Endothelial cell of umbilical vein (primary cell): ENCODE data around the gene ZEB1. TPM values are rescaled to one million over a fixed set of nuclear protein-coding genes. Genes with fewer than 3 reads are reported as not detected.

Experiments used
- BruUV-seq: library from RNA; stranded (reverse); fragments of 400-500 nt; replicated peaks from 2 replicates; lab custom pipeline; 2021; lab: Mats Ljungman, UMichigan
- CTCF ChIA-PET: fragments of 300-600, 350-600 bp; sonication (Branson Sonifier 250); formaldehyde crosslinking; loops from one replicate; lab custom pipeline; 2021; ENCODE audit warnings: antibody characterized with exemption, inconsistent platforms; lab: Charles Lee
- POLR2A ChIA-PET: fragments of 300-600, 350-600 bp; sonication (Branson Sonifier 250); formaldehyde crosslinking; loops from one replicate; lab custom pipeline; 2021; ENCODE audit warnings: antibody characterized with exemption, inconsistent platforms; lab: Charles Lee
- DNase-seq: peaks from one replicate; pipeline ENCODE4 v3.0.0-alpha.2; 2011; ENCODE audit warnings: low read depth, low spot score
- FAIRE-seq: peaks from 2 replicates; lab custom pipeline; 2011; peaks lifted over from hg19 to GRCh38; lab: Jason Lieb, UNC
- H2AFZ ChIP-seq: 2 replicates; pipeline ENCODE4 v1.6.0; 2012; ENCODE audit warnings: low read depth, low read length, control low read depth, inconsistent platforms
- H3K27ac ChIP-seq: 2 replicates; pipeline ENCODE4 v1.5.1; 2011; ENCODE audit warnings: low read depth, mild to moderate bottlenecking, control low read depth, low read length, moderate library complexity; ENCODE audit not compliant: insufficient read depth
- H3K27me3 ChIP-seq, 2 experiments: 2 replicates each; pipeline versions ENCODE4 v1.6.0 to v1.6.1; 2011; ENCODE audit warnings: low read length in 2 of 2, mixed read lengths in 1 of 2; ENCODE audit not compliant: control insufficient read depth in 2 of 2, insufficient read depth in 2 of 2
- H3K36me3 ChIP-seq, 2 experiments: 2 replicates in 1 of 2; 3 replicates in 1 of 2; pipeline ENCODE4 v1.5.1; 2011; ENCODE audit warnings: low read length in 2 of 2, mild to moderate bottlenecking in 1 of 2, moderate library complexity in 1 of 2; ENCODE audit not compliant: control insufficient read depth in 2 of 2, insufficient read depth in 2 of 2; ENCODE audit errors: extremely low read depth in 1 of 2
- H3K4me1 ChIP-seq: 3 replicates; pipeline ENCODE4 v1.5.1; 2011; ENCODE audit warnings: mild to moderate bottlenecking, low read length; ENCODE audit not compliant: control insufficient read depth, insufficient read depth; ENCODE audit errors: extremely low read depth
- H3K4me2 ChIP-seq: 2 replicates; pipeline ENCODE4 v1.6.1; 2011; ENCODE audit warnings: low read length, control low read depth, mixed read lengths; ENCODE audit not compliant: insufficient read depth
- H3K4me3 ChIP-seq, 3 experiments: fragments of 200-600 bp in 1 of 3; sonication (generic), shearing (Covaris generic) in 1 of 3; replicated peaks in 1 of 3; 2 replicates each; pipeline ENCODE4 v1.5.1; 2011 to 2016; ENCODE audit warnings: control low read depth in 3 of 3, low read length in 3 of 3, mild to moderate bottlenecking in 2 of 3, inconsistent platforms in 1 of 3, low read depth in 1 of 3, moderate library complexity in 1 of 3; ENCODE audit not compliant: insufficient read depth in 1 of 3
- H3K79me2 ChIP-seq: 2 replicates; pipeline ENCODE4 v1.6.0; 2012; ENCODE audit warnings: low read length, inconsistent platforms; ENCODE audit not compliant: control insufficient read depth, insufficient read depth
- H3K9ac ChIP-seq: replicated peaks from 2 replicates; pipeline ENCODE3; 2011; ENCODE audit warnings: low read length, control low read depth; ENCODE audit not compliant: insufficient read depth; ENCODE audit errors: extremely low read depth
- H3K9me1 ChIP-seq: replicated peaks from 3 replicates; pipeline ENCODE4 v1.6.0; 2011; ENCODE audit warnings: mild to moderate bottlenecking, low read length; ENCODE audit not compliant: control insufficient read depth, insufficient read depth; ENCODE audit errors: extremely low read depth
- H3K9me3 ChIP-seq: replicated peaks from 2 replicates; pipeline ENCODE4 v1.5.1; 2012; ENCODE audit warnings: low read length, inconsistent platforms; ENCODE audit not compliant: control insufficient read depth, insufficient read depth
- H4K20me1 ChIP-seq: replicated peaks from 2 replicates; pipeline ENCODE3; 2011; ENCODE audit warnings: mild to moderate bottlenecking, low read length; ENCODE audit not compliant: control insufficient read depth, insufficient read depth; ENCODE audit errors: extremely low read depth
- FOS ChIP-seq: IDR thresholded peaks from 2 replicates; pipeline ENCODE4 v1.6.1; 2011; ENCODE audit warnings: mild to moderate bottlenecking, low read length, moderate library complexity, borderline replicate concordance; ENCODE audit not compliant: insufficient read depth
- JUN ChIP-seq: IDR thresholded peaks from 2 replicates; pipeline ENCODE4 v1.6.1; 2011; ENCODE audit warnings: borderline replicate concordance, low read depth; ENCODE audit not compliant: insufficient read length, insufficient read depth
- MYC ChIP-seq: IDR thresholded peaks from one replicate; pipeline ENCODE4 v1.6.1; 2011; ENCODE audit warnings: mild to moderate bottlenecking, low read depth, low read length
- POLR2A ChIP-seq: IDR thresholded peaks from 2 replicates; pipeline ENCODE4 v1.6.1; 2012; ENCODE audit warnings: low read depth, mild to moderate bottlenecking, control low read depth, low read length
- dilution Hi-C: fragments of 300-500 bp; cut with MboI; formaldehyde crosslinking; loops from one replicate; pipeline ENCODE4 v1.15.0; 2019; ENCODE audit warnings: low sequenced_read_pairs; ENCODE audit not compliant: extremely low pct_ligation_motif_present
- intact Hi-C: fragments of 100-400 bp; cut with micrococcal nuclease; formaldehyde crosslinking; loops from one replicate; pipeline ENCODE4 v1.10.0; 2022
- polyA plus RNA-seq, 4 experiments: library from polyadenylated mRNA; depleted of rRNA in 3 of 4; stranded (reverse) in 3 of 4; unstranded in 1 of 4; fragments of >200 nt; gene quantifications; 2 replicates each; pipeline versions ENCODE4 v1.2.1 to v1.2.3, GENCODE V29; 2011 to 2012; ENCODE audit warnings: missing spikeins in 1 of 4
- total RNA-seq: library from RNA; stranded (reverse); gene quantifications from 2 replicates; pipeline ENCODE4 v1.2.3, GENCODE V29; 2021
- TF ChIP-seq, protein P1 (sequence below), 2 donors: IDR thresholded peaks; 1 replicate in 1 of 2; 2 replicates in 1 of 2; pipeline ENCODE4 v1.5.1; 2011; ENCODE audit warnings: low read length in 2 of 2, mild to moderate bottlenecking in 2 of 2, moderate library complexity in 2 of 2, control low read depth in 1 of 2, inconsistent platforms in 1 of 2, low read depth in 1 of 2; ENCODE audit not compliant: insufficient read depth in 1 of 2; ENCODE audit errors: extremely low read depth in 1 of 2

ZEB1 gene
- total and polyA plus RNA-seq, 2 donors (not counting 3 experiments of a cell fraction or from before 2014, with no cell fraction given): 19.8 to 130 TPM

DNA sequence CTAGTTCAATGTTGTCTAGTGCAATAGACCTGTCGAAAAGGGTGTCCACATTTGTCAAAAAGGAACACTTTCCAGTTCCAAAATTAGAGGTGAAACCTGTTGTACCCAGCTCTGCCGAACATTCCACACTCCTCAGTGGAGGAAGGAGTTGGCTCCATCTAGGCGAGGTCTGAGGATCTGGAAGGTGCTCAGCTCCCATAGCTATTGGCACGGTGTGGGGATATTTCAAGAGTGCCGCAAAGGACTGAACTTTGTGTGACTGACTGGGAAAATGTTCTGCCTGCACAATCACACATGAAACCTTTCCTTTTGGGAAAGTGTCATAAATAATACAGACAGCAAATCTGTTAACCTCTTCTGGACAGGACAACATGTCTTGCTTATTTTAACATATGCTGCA, 48.1 kb upstream of the ZEB1 start:
- ChIA-PET CTCF (no interaction called here), POLR2A (no interaction called here)
- no peaks in the 10 kb centered on the region for H3K27me3 ChIP-seq
- intact Hi-C loops (no loop called here), dilution Hi-C loops (no loop called here)
- H3K27ac ChIP-seq: no peak overlapping the region
- H2AFZ ChIP-seq: no peak overlapping the region
- H3K9ac ChIP-seq: no peak overlapping the region
- no peaks in the 10 kb centered on the region for H3K79me2 ChIP-seq
- DNase-seq (no peak), FAIRE-seq (no peak)
- TF ChIP-seq, protein P1, sequence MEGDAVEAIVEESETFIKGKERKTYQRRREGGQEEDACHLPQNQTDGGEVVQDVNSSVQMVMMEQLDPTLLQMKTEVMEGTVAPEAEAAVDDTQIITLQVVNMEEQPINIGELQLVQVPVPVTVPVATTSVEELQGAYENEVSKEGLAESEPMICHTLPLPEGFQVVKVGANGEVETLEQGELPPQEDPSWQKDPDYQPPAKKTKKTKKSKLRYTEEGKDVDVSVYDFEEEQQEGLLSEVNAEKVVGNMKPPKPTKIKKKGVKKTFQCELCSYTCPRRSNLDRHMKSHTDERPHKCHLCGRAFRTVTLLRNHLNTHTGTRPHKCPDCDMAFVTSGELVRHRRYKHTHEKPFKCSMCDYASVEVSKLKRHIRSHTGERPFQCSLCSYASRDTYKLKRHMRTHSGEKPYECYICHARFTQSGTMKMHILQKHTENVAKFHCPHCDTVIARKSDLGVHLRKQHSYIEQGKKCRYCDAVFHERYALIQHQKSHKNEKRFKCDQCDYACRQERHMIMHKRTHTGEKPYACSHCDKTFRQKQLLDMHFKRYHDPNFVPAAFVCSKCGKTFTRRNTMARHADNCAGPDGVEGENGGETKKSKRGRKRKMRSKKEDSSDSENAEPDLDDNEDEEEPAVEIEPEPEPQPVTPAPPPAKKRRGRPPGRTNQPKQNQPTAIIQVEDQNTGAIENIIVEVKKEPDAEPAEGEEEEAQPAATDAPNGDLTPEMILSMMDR (IDR thresholded peaks at IDR 0.05; ENCODE audit: extremely low read depth in 1 of 2, insufficient read depth in 1 of 2, low read depth in 1 of 2, low read length in 2 of 2): no peak
- TF ChIP-seq MYC (no peak), POLR2A (no peak), JUN (no peak)
- H3K36me3 ChIP-seq: no peaks in the 10 kb centered on the region
- no TSS peak for BruUV-seq
- H3K9me1 ChIP-seq: no peaks in the 10 kb centered on the region
- no peaks in the 10 kb centered on the region for H4K20me1 ChIP-seq
- no peak overlapping the region for H3K4me3 ChIP-seq
- no peak overlapping the region for H3K4me2 ChIP-seq
- H3K9me3 ChIP-seq: no peaks in the 10 kb centered on the region
- H3K4me1 ChIP-seq: peaks cover 6% of the 10 kb centered on the region

DNA sequence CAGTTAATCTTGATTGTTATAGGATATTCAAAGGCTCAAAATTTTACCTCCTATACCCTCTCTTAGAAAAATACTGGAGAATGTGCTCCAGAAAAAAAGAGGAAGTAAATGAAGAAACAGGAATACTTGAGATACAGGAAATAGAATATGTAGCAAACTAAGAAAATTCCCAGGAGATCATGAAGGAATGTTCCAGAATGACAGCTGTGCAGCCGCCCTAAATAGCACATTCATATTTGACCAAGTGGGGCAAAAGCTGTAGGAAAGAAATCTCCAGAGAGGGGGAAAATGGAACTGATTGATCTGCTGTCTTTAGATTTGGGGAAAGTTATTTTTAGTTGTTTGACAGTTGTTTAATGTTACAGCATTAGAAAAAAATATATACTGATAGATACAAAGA, 46.2 kb upstream of the ZEB1 start:
- Histone ChIP-seq H3K79me2 (no peaks in the 10 kb centered on the region), H3K27me3 (no peaks in the 10 kb centered on the region), H3K9me1 (no peaks in the 10 kb centered on the region), H3K4me1 (peaks cover 6% of the 10 kb centered on the region), H3K36me3 (no peaks in the 10 kb centered on the region), H2AFZ (no peak overlapping the region), H3K9ac (no peak overlapping the region), H4K20me1 (no peaks in the 10 kb centered on the region), H3K27ac (no peak overlapping the region), H3K4me2 (no peak overlapping the region), H3K9me3 (no peaks in the 10 kb centered on the region), H3K4me3 (no peak overlapping the region)
- dilution Hi-C loops (no loop called here), intact Hi-C loops (no loop called here)
- POLR2A ChIA-PET: no interaction called here
- FAIRE-seq: no peak
- no TSS peak for BruUV-seq
- DNase-seq: no peak
- CTCF ChIA-PET: no interaction called here
- TF ChIP-seq FOS (no peak), MYC (no peak)
